H1 (cell line): Measurements from ENCODE around the gene FHL1. TPM values are rescaled to one million over a fixed set of nuclear protein-coding genes. Genes with fewer than 3 reads are reported as not detected.

Experiments used
- CTCF ChIA-PET: fragments of 300-600 bp; sonication (Branson Sonifier 250); formaldehyde crosslinking; loops from one replicate; lab custom pipeline; 2021; ENCODE audit not compliant: partially characterized antibody; lab: Charles Lee
- POLR2A ChIA-PET: fragments of 300-600 bp; sonication (Branson Sonifier 250); formaldehyde crosslinking; loops from one replicate; lab custom pipeline; 2021; ENCODE audit warnings: inconsistent platforms; ENCODE audit not compliant: partially characterized antibody; lab: Charles Lee
- DNase-seq, 2 experiments: peaks; one replicate each; pipeline versions ENCODE4 v3.0.0 to v3.0.0-alpha.2; 2010 to 2022; ENCODE audit warnings: low spot score in 2 of 2, low read depth in 1 of 2, mixed read lengths in 1 of 2
- FAIRE-seq: peaks from 2 replicates; lab custom pipeline; 2011; peaks lifted over from hg19 to GRCh38; lab: Jason Lieb, UNC
- H2AFZ ChIP-seq: 2 replicates; pipeline ENCODE4 v1.8.1; 2012; ENCODE audit warnings: low read length, inconsistent platforms
- H2AK5ac ChIP-seq: 2 replicates; pipeline ENCODE4 v1.6.1; 2013; ENCODE audit warnings: low read depth, low read length
- H2BK120ac ChIP-seq: replicated peaks from 2 replicates; pipeline ENCODE3; 2013; ENCODE audit warnings: low read depth, low read length, inconsistent platforms
- H2BK12ac ChIP-seq: 2 replicates; pipeline ENCODE4 v1.6.1; 2013; ENCODE audit warnings: low read depth, low read length
- H2BK15ac ChIP-seq: 2 replicates; pipeline ENCODE4 v1.6.1; 2013; ENCODE audit warnings: low read length
- H2BK20ac ChIP-seq: 2 replicates; pipeline ENCODE4 v1.6.1; 2013; ENCODE audit warnings: low read length
- H2BK5ac ChIP-seq: 2 replicates; pipeline ENCODE4 v1.6.1; 2013; ENCODE audit warnings: low read depth, low read length
- H3K14ac ChIP-seq: 2 replicates; pipeline ENCODE4 v1.6.1; 2013; ENCODE audit warnings: inconsistent platforms; ENCODE audit not compliant: insufficient read length
- H3K18ac ChIP-seq: 2 replicates; pipeline ENCODE4 v1.6.1; 2013; ENCODE audit warnings: low read length; ENCODE audit errors: extremely low read depth
- H3K23ac ChIP-seq: 2 replicates; pipeline ENCODE4 v1.6.1; 2013; ENCODE audit warnings: inconsistent platforms; ENCODE audit not compliant: insufficient read length
- H3K23me2 ChIP-seq: 2 replicates; pipeline ENCODE4 v1.6.1; 2013; ENCODE audit warnings: low read depth, low read length
- H3K27ac ChIP-seq: 2 replicates; pipeline ENCODE4 v1.6.1; 2011; ENCODE audit warnings: low read depth, low read length, inconsistent platforms
- H3K27me3 ChIP-seq, 4 experiments: replicated peaks in 1 of 4; 1 replicate in 1 of 4; 2 replicates in 3 of 4; pipeline versions ENCODE4 v1.6.1 to v1.8.1; 2011 to 2013; ENCODE audit warnings: low read length in 3 of 4, mild to moderate bottlenecking in 3 of 4, inconsistent platforms in 2 of 4, mixed read lengths in 2 of 4, moderate library complexity in 1 of 4; ENCODE audit not compliant: control insufficient read depth in 3 of 4, insufficient read depth in 3 of 4; ENCODE audit errors: extremely low read depth in 1 of 4
- H3K36me3 ChIP-seq, 4 experiments: 2 replicates each; pipeline versions ENCODE4 v1.6.1 to v1.8.1; 2011 to 2013; ENCODE audit warnings: mild to moderate bottlenecking in 4 of 4, low read length in 3 of 4, moderate library complexity in 2 of 4, control low read depth in 1 of 4, inconsistent platforms in 1 of 4; ENCODE audit not compliant: insufficient read depth in 4 of 4, control insufficient read depth in 2 of 4
- H3K4ac ChIP-seq: replicated peaks from 2 replicates; pipeline ENCODE3; 2013; ENCODE audit warnings: low read length, low read depth, mixed read lengths, inconsistent platforms; ENCODE audit not compliant: insufficient read length
- H3K4me1 ChIP-seq, 4 experiments: replicated peaks in 1 of 4; 1 replicate in 1 of 4; 2 replicates in 3 of 4; pipeline versions ENCODE4 v1.6.1 to v1.8.1; 2011 to 2013; ENCODE audit warnings: low read length in 3 of 4, inconsistent platforms in 2 of 4, mixed read lengths in 1 of 4; ENCODE audit not compliant: insufficient read depth in 4 of 4, control insufficient read depth in 3 of 4
- H3K4me2 ChIP-seq, 2 experiments: 2 replicates each; pipeline versions ENCODE4 v1.6.1 to v1.8.1; 2011 to 2013; ENCODE audit warnings: low read depth in 2 of 2, low read length in 2 of 2, control low read depth in 1 of 2, inconsistent platforms in 1 of 2, mild to moderate bottlenecking in 1 of 2; ENCODE audit not compliant: insufficient read depth in 1 of 2
- H3K4me3 ChIP-seq, 4 experiments: fragments of 200-600, 300-600 bp in 1 of 4; sonication (generic), shearing (Covaris generic), sonication (Bioruptor Twin) in 1 of 4; 2 replicates each; pipeline versions ENCODE4 v1.5.1 to v1.8.1; 2011 to 2016; ENCODE audit warnings: low read length in 4 of 4, low read depth in 3 of 4, control low read depth in 2 of 4, inconsistent platforms in 2 of 4, mild to moderate bottlenecking in 2 of 4, mixed read lengths in 1 of 4, moderate library complexity in 1 of 4; ENCODE audit not compliant: insufficient read depth in 2 of 4; ENCODE audit errors: extremely low read depth in 1 of 4
- H3K56ac ChIP-seq: replicated peaks from 2 replicates; pipeline ENCODE3; 2013; ENCODE audit warnings: low read depth, mild to moderate bottlenecking, mixed read lengths, low read length, inconsistent platforms; ENCODE audit not compliant: insufficient read length
- H3K79me1 ChIP-seq: 2 replicates; pipeline ENCODE4 v1.6.1; 2013; ENCODE audit warnings: low read depth, low read length, control low read depth
- H3K79me2 ChIP-seq, 2 experiments: 2 replicates each; pipeline versions ENCODE4 v1.6.1 to v1.8.1; 2012 to 2013; ENCODE audit warnings: low read length in 2 of 2, mild to moderate bottlenecking in 2 of 2, inconsistent platforms in 1 of 2; ENCODE audit not compliant: insufficient read depth in 2 of 2, control insufficient read depth in 1 of 2
- H3K9ac ChIP-seq, 4 experiments: replicated peaks in 1 of 4; 1 replicate in 1 of 4; 2 replicates in 3 of 4; pipeline versions ENCODE4 v1.6.1 to v1.8.1; 2011 to 2013; ENCODE audit warnings: low read depth in 3 of 4, low read length in 3 of 4, control low read depth in 2 of 4, mild to moderate bottlenecking in 2 of 4, moderate library complexity in 2 of 4, inconsistent platforms in 1 of 4; ENCODE audit errors: extremely low read depth in 1 of 4
- H3K9me3 ChIP-seq, 2 experiments: 2 replicates each; pipeline versions ENCODE4 v1.6.1 to v1.8.1; 2012 to 2013; ENCODE audit warnings: mild to moderate bottlenecking in 2 of 2, moderate library complexity in 2 of 2, control low read depth in 1 of 2, inconsistent platforms in 1 of 2, low read depth in 1 of 2, low read length in 1 of 2, mixed read lengths in 1 of 2; ENCODE audit not compliant: insufficient read depth in 2 of 2
- H4K20me1 ChIP-seq, 2 experiments: replicated peaks in 1 of 2; 2 replicates each; pipeline versions ENCODE3 to v1.8.1; 2011 to 2013; ENCODE audit warnings: inconsistent platforms in 2 of 2, low read length in 2 of 2, mild to moderate bottlenecking in 1 of 2; ENCODE audit not compliant: insufficient read depth in 2 of 2, control insufficient read depth in 1 of 2
- H4K5ac ChIP-seq: 2 replicates; pipeline ENCODE4 v1.6.1; 2013; ENCODE audit warnings: low read length, low read depth, mixed read lengths, inconsistent platforms; ENCODE audit not compliant: insufficient read length
- H4K8ac ChIP-seq: 2 replicates; pipeline ENCODE4 v1.8.0; 2013; ENCODE audit warnings: mild to moderate bottlenecking, moderate library complexity, low read length, inconsistent platforms; ENCODE audit not compliant: insufficient read depth; ENCODE audit errors: extremely low read depth
- H4K91ac ChIP-seq: replicated peaks from 2 replicates; pipeline ENCODE3; 2013; ENCODE audit warnings: low read length, mixed read lengths, inconsistent platforms; ENCODE audit not compliant: insufficient read length
- EZH2 ChIP-seq: fragments of 200-600 bp; sonication (generic); IDR thresholded peaks from 2 replicates; pipeline ENCODE4 v1.7.1; 2012; ENCODE audit warnings: low read depth, mild to moderate bottlenecking, moderate library complexity, low read length, inconsistent platforms; ENCODE audit not compliant: severe bottlenecking
- SUZ12 ChIP-seq: fragments of 200-600 bp; sonication (generic); IDR thresholded peaks from 2 replicates; pipeline ENCODE4 v1.6.1; 2012; ENCODE audit warnings: mild to moderate bottlenecking, inconsistent platforms, low read length, moderate library complexity, mixed read lengths
- WGBS, 2 experiments: shearing (Covaris generic) in 1 of 2; methylation state at CpG; one replicate each; pipeline versions ENCODE4 v1.1.6 to v1.1.7; 2013 to 2015; ENCODE audit warnings: low lambda C conversion rate in 2 of 2, mixed read lengths in 2 of 2, inconsistent platforms in 1 of 2, low coverage in 1 of 2, missing lambda C conversion rate in 1 of 2; ENCODE audit not compliant: insufficient replicate concordance in 2 of 2, insufficient coverage in 1 of 2, insufficient read length in 1 of 2; ENCODE audit errors: extremely low coverage in 1 of 2, missing lambda C conversion rate in 1 of 2; 5-methylcytosine and 5-hydroxymethylcytosine counted together
- polyA plus RNA-seq, 7 experiments: library from polyadenylated mRNA; depleted of rRNA in 3 of 7; stranded (reverse) in 5 of 7; unstranded in 2 of 7; fragments of >200 nt in 5 of 7; fragments of 200-250 nt in 2 of 7; gene quantifications; 1 replicate in 5 of 7; 2 replicates in 1 of 7; 4 replicates in 1 of 7; pipeline versions ENCODE4 v1.2.1 to v1.2.3, GENCODE V29; 2011 to 2013; ENCODE audit warnings: missing spikeins in 2 of 7, mixed read lengths in 2 of 7
- total RNA-seq: library from RNA; stranded (reverse); fragmentation: NEBNext Ultra II Directional; extraction: Animal tissue kit (Norgen Biotek cat#: 25700); gene quantifications from 2 replicates; pipeline ENCODE4 v1.2.1, GENCODE V29; 2021

The FHL1 gene
- total and polyA plus RNA-seq, 2 of the 8 experiments (the other 6 are each of a cell fraction or from before 2014, with no cell fraction given) = 45.0 to 56.5 TPM

DNA sequence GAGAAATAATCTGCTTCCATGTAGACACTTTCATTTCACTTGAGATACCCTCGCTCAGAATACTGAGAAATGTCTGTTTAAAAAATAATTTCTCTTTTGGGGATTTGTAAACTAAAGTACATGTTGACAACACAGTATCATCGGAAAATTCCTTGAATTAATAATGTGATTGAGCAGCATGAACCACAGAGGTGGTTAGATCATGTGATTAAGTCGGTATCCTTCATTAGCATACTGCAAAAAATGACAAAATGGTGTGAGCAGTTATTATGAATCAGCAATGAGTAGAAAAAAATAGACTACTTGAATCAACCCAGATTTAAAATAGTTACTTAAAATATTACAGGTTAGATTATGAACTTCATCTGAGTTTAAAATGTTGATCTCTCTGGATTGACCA lies 89.7 kb downstream of the FHL1 start:
- 93% methylated on average over 3 of the region's 3 CpGs; no CpG with 5 or more reads in 1 of the 2 experiments for WGBS, 2 experiments
- no peak overlapping the region for H3K14ac ChIP-seq
- no peak overlapping the region for H2BK120ac ChIP-seq
- no peak overlapping the region for H3K4ac ChIP-seq
- no peak overlapping the region for H4K8ac ChIP-seq
- no peak overlapping the region for H3K56ac ChIP-seq
- no peaks in the 10 kb centered on the region for H3K27me3 ChIP-seq
- CTCF ChIA-PET = no interaction called here
- H3K4me2 ChIP-seq = no peak overlapping the region
- no peak overlapping the region for H2AK5ac ChIP-seq
- peaks cover 2 to 29% (median 4%) of the 10 kb centered on the region in 4 experiments; a peak in 4 of 8 replicates for H3K36me3 ChIP-seq
- no peak overlapping the region for H4K91ac ChIP-seq
- no peak overlapping the region for H2BK5ac ChIP-seq
- TF ChIP-seq EZH2 (no peak), SUZ12 (no peak)
- TF ChIP-seq, all 59 proteins: peak for 0
- Histone ChIP-seq H3K9me3 (no peaks in the 10 kb centered on the region), H3K79me1 (no peaks in the 10 kb centered on the region), H3K9ac (no peak overlapping the region), H4K20me1 (no peaks in the 10 kb centered on the region), H3K4me3 (no peak overlapping the region), H3K4me1 (no peaks in the 10 kb centered on the region), H3K27ac (no peak overlapping the region), H3K23ac (no peak overlapping the region), H2AFZ (no peak overlapping the region), H2BK12ac (no peak overlapping the region), H2BK15ac (no peak overlapping the region), H2BK20ac (no peak overlapping the region), H4K5ac (no peak overlapping the region), H3K79me2 (no peaks in the 10 kb centered on the region), H3K23me2 (no peaks in the 10 kb centered on the region), H3K18ac (no peak overlapping the region)
- DNase-seq (no peak), FAIRE-seq (no peak)
- POLR2A ChIA-PET = no interaction called here
